Sigmoid colon (tissue), 4 donors: ENCODE measurements around the gene SRM.

Source experiments
- EP300 ChIP-seq, 4 donors: sonication (generic); formaldehyde crosslinking; IDR thresholded peaks; one replicate each; pipeline ENCODE4 v1.6.1; 2017; ENCODE audit warnings: antibody characterized with exemption in 4 of 4
- POLR2A ChIP-seq, 2 donors: fragments of 450-650 bp; IDR thresholded peaks; one replicate each; pipeline ENCODE4 v1.6.1; 2016; ENCODE audit warnings: antibody characterized with exemption in 2 of 2, mild to moderate bottlenecking in 2 of 2, moderate library complexity in 2 of 2

- TF ChIP-seq EP300 (IDR thresholded peaks at IDR 0.05) (no peak), POLR2A (IDR thresholded peaks at IDR 0.05) (no peak)
These were observed 34.2 kb downstream of the SRM start for GRCh38 chr1:11025618-11026017.
